SU-DHL-6 (cell line): Measurements from ENCODE around the gene CYP2C9.

Experiments
- EZH2phosphoT487 ChIP-seq: fragments of 200-600 bp; sonication (generic), shearing (Covaris generic); conservative IDR thresholded peaks from 2 replicates; pipeline ENCODE4 v1.6.1; 2018; ENCODE audit warnings: mild to moderate bottlenecking, antibody characterized with exemption, low read length, moderate library complexity, mixed read lengths
- TF ChIP-seq, protein P1 (sequence below): fragments of 200-600 bp; sonication (generic); IDR thresholded peaks from one replicate; pipeline ENCODE4 v1.5.1; 2017; ENCODE audit warnings: antibody characterized with exemption, mild to moderate bottlenecking, low read length, moderate library complexity; ENCODE audit not compliant: insufficient read depth, poor library complexity, severe bottlenecking

DNA sequence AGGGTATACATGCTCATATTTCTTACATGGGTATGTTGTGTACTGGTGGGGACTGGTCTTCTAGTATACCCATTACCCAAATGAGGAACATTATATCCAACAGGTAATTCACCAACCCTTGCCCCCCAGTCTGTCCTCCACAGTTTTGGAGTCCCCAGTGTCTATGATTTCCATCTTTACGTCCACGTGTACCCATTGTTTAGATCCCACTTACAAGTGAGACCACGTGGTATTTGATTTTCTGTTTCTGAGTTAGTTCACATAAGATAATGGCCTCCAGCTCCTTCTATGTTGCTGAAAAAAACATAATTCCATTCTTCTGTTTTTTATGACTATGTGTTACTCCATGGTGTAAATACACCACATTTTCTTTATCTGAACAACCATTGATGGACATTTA lies 49.3 kb upstream of the CYP2C9 start:
- TF ChIP-seq, protein P1, sequence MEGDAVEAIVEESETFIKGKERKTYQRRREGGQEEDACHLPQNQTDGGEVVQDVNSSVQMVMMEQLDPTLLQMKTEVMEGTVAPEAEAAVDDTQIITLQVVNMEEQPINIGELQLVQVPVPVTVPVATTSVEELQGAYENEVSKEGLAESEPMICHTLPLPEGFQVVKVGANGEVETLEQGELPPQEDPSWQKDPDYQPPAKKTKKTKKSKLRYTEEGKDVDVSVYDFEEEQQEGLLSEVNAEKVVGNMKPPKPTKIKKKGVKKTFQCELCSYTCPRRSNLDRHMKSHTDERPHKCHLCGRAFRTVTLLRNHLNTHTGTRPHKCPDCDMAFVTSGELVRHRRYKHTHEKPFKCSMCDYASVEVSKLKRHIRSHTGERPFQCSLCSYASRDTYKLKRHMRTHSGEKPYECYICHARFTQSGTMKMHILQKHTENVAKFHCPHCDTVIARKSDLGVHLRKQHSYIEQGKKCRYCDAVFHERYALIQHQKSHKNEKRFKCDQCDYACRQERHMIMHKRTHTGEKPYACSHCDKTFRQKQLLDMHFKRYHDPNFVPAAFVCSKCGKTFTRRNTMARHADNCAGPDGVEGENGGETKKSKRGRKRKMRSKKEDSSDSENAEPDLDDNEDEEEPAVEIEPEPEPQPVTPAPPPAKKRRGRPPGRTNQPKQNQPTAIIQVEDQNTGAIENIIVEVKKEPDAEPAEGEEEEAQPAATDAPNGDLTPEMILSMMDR = no peak
- no peak for TF ChIP-seq EZH2phosphoT487
